ENCODE measurements around the gene SEMA7A.

DNA sequence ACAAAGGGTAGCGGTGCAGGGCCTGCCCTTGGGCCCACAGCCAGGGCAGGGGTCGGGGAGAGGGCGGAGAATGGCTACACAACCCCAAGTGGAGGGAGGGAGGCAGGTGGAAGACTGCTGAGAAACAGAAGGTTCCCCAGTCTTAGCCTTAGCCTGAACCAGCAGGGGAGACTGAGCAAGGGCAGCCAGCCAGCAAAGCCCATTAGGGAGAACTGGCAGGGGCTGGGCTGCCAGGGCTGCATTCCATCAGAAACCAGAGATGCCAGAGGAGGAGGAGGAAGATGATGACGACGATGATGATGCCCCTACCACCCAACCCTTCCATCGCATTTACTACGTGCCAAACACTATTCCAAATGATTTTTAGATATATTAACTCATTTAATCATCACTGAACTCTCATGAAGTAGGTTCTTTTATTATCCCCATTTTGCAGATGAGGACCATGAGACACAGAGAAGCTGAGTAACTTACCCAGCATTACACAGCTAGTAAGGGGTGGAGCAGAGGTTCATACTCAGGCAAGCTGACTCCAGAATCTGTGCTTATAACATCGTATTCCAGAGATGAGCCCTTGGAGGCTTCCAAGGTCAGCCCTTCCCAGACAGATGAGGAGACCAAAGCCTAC is 8.7 kb downstream of the SEMA7A start:
- TF ChIP-seq, protein P1, sequence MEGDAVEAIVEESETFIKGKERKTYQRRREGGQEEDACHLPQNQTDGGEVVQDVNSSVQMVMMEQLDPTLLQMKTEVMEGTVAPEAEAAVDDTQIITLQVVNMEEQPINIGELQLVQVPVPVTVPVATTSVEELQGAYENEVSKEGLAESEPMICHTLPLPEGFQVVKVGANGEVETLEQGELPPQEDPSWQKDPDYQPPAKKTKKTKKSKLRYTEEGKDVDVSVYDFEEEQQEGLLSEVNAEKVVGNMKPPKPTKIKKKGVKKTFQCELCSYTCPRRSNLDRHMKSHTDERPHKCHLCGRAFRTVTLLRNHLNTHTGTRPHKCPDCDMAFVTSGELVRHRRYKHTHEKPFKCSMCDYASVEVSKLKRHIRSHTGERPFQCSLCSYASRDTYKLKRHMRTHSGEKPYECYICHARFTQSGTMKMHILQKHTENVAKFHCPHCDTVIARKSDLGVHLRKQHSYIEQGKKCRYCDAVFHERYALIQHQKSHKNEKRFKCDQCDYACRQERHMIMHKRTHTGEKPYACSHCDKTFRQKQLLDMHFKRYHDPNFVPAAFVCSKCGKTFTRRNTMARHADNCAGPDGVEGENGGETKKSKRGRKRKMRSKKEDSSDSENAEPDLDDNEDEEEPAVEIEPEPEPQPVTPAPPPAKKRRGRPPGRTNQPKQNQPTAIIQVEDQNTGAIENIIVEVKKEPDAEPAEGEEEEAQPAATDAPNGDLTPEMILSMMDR (conservative IDR thresholded peaks at IDR 0.05): no peak
- TF ChIP-seq ZFX (IDR thresholded peaks at IDR 0.05): no peak

All from C4-2B (cell line).